Naive thymus-derived CD4-positive, alpha-beta T cell (primary cell): Measurements from ENCODE around the gene COL6A6. TPM values are rescaled to one million over a fixed set of nuclear protein-coding genes. Genes with fewer than 3 reads are reported as not detected.

Experiments used
- ATAC-seq: fragments of 150-1000 bp; cut with Tn5 transposase; 2 replicates; pipeline ENCODE4 v1.10.0; 2021; ENCODE audit warnings: mild to moderate bottlenecking, moderate library complexity
- CTCF ChIA-PET: fragments of 350-600 bp; sonication (Branson Sonifier 250); formaldehyde crosslinking; loops from one replicate; lab custom pipeline; 2021; ENCODE audit warnings: antibody characterized with exemption; lab: Charles Lee
- POLR2A ChIA-PET: fragments of 350-600 bp; sonication (Branson Sonifier 250); formaldehyde crosslinking; loops from one replicate; lab custom pipeline; 2021; ENCODE audit warnings: antibody characterized with exemption, inconsistent platforms; lab: Charles Lee
- DNase-seq, 9 donors: peaks; one replicate each; pipeline versions ENCODE4 v3.0.0 to v3.0.0-alpha.2; 2020 to 2022; ENCODE audit warnings: mixed read lengths in 1 of 9
- H3K27ac ChIP-seq: one replicate; pipeline ENCODE4 v1.7.0; 2013; ENCODE audit warnings: mild to moderate bottlenecking, low read depth, low read length, moderate library complexity
- H3K27me3 ChIP-seq, 2 donors: one replicate each; pipeline ENCODE4 v1.7.0; 2013; ENCODE audit warnings: low read length in 2 of 2, mild to moderate bottlenecking in 2 of 2, moderate library complexity in 2 of 2; ENCODE audit not compliant: control insufficient read depth in 2 of 2, insufficient read depth in 2 of 2
- H3K36me3 ChIP-seq, 3 experiments: 1 replicate in 2 of 3; 2 replicates in 1 of 3; pipeline ENCODE4 v1.7.0; 2013; ENCODE audit warnings: low read length in 3 of 3, mild to moderate bottlenecking in 3 of 3, moderate library complexity in 1 of 3; ENCODE audit not compliant: insufficient read depth in 3 of 3, control insufficient read depth in 2 of 3
- H3K4me1 ChIP-seq, 2 donors: one replicate each; pipeline ENCODE4 v1.7.0; 2013; ENCODE audit warnings: low read length in 2 of 2, mild to moderate bottlenecking in 2 of 2, moderate library complexity in 1 of 2; ENCODE audit not compliant: control insufficient read depth in 2 of 2, insufficient read depth in 2 of 2
- H3K4me3 ChIP-seq: 2 replicates; pipeline ENCODE4 v1.7.0; 2013; ENCODE audit warnings: mild to moderate bottlenecking, low read length
- H3K9me3 ChIP-seq, 3 experiments: 1 replicate in 2 of 3; 2 replicates in 1 of 3; pipeline ENCODE4 v1.7.0; 2013; ENCODE audit warnings: low read length in 3 of 3; ENCODE audit not compliant: control insufficient read depth in 2 of 3
- H3K27ac Mint-ChIP-seq, 9 donors: one replicate each; pipeline ENCODE4 v1.8.0; 2020 to 2022; ENCODE audit warnings: mixed read lengths in 9 of 9, mild to moderate bottlenecking in 8 of 9, moderate library complexity in 5 of 9, inconsistent platforms in 2 of 9
- H3K27me3 Mint-ChIP-seq, 5 donors: one replicate each; pipeline ENCODE4 v1.8.0; 2021 to 2022; ENCODE audit warnings: mixed read lengths in 5 of 5, mild to moderate bottlenecking in 1 of 5
- H3K36me3 Mint-ChIP-seq, 5 donors: one replicate each; pipeline ENCODE4 v1.8.0; 2020 to 2022; ENCODE audit warnings: mixed read lengths in 5 of 5, mild to moderate bottlenecking in 3 of 5, inconsistent platforms in 1 of 5
- H3K4me1 Mint-ChIP-seq, 7 donors: one replicate each; pipeline ENCODE4 v1.8.0; 2020 to 2022; ENCODE audit warnings: mixed read lengths in 7 of 7, mild to moderate bottlenecking in 3 of 7, inconsistent platforms in 1 of 7
- H3K4me3 Mint-ChIP-seq, 10 donors: one replicate each; pipeline ENCODE4 v1.8.0; 2020 to 2022; ENCODE audit warnings: mild to moderate bottlenecking in 10 of 10, mixed read lengths in 10 of 10, moderate library complexity in 6 of 10, inconsistent platforms in 2 of 10
- H3K9me3 Mint-ChIP-seq, 11 donors: one replicate each; pipeline ENCODE4 v1.8.0; 2020 to 2022; ENCODE audit warnings: mixed read lengths in 11 of 11, mild to moderate bottlenecking in 4 of 11, inconsistent platforms in 1 of 11, moderate library complexity in 1 of 11
- intact Hi-C, 2 donors: fragments of 100-400 bp; cut with micrococcal nuclease; formaldehyde crosslinking; loops; one replicate each; pipeline ENCODE4 v1.15.1; 2023
- polyA plus RNA-seq, 2 donors: library from polyadenylated mRNA; unstranded; fragments of 300-500 nt; fragmentation: Illumina TruSeq; gene quantifications; one replicate each; pipeline ENCODE4 v1.2.3, GENCODE V29; 2021
- total RNA-seq, 6 experiments: library from RNA in 5 of 6; stranded (reverse) in 5 of 6; gene quantifications; 1 replicate in 5 of 6; 2 replicates in 1 of 6; pipeline ENCODE4 v1.2.3 and lab custom pipeline; 2021 to 2026

The COL6A6 gene
- total and polyA plus RNA-seq, 7 experiments from 2014 or later: 0.05 TPM; not detected in 6

DNA sequence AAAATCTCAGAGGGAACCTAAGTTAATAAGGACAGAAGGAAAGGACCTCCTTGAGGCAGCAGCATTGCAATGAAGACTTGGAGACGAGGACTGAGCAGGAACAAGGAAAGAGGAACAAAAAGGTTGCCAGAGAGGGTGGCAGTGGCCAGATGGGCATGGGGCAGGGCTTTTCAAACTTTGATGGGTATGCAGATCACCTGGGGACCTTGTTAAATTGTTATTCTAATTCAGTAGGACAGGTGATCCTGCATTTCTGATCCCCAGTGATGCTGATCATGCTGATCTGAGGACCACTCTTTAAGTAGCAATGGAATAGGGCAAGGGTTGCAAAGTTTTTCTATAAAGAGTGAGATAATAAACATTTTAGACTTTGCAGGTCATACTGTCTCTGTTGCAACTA, 11.1 kb downstream of the COL6A6 start:
- H3K27me3 ChIP-seq: no peaks in the 10 kb centered on the region
- ChIA-PET CTCF (no interaction called here), POLR2A (no interaction called here)
- Mint-ChIP-seq H3K9me3 (peaks cover 0 to 2% (median 0%) of the 10 kb centered on the region in 11 donors), H3K36me3 (peaks cover 0 to under 1% (median 0%) of the 10 kb centered on the region in 5 donors), H3K27me3 (peaks cover 2 to 13% (median 11%) of the 10 kb centered on the region in 5 donors), H3K4me1 (peaks cover 7 to 26% (median 19%) of the 10 kb centered on the region in 7 donors), H3K27ac (peak overlapping the region in 2 of 9 donors; percentile 3 to 28), H3K4me3 (peak overlapping the region in 1 of 10 donors; percentile 10)
- ATAC-seq (no peak), DNase-seq (no peak)
- no peaks in the 10 kb centered on the region for H3K36me3 ChIP-seq
- H3K27ac ChIP-seq: no peak overlapping the region
- H3K9me3 ChIP-seq: no peaks in the 10 kb centered on the region
- peaks cover 0 to 9% of the 10 kb centered on the region in 2 donors for H3K4me1 ChIP-seq
- H3K4me3 ChIP-seq: no peak overlapping the region
- intact Hi-C loops: no loop called here

- Mint-ChIP-seq H3K36me3 (no peaks in the 10 kb centered on the region), H3K9me3 (peaks cover 0 to 2% (median 0%) of the 10 kb centered on the region in 11 donors), H3K4me1 (peaks cover 7 to 26% (median 19%) of the 10 kb centered on the region in 7 donors), H3K27me3 (peaks cover 0 to 14% (median 6%) of the 10 kb centered on the region in 5 donors), H3K27ac (peak overlapping the region in 8 of 9 donors; percentile 9 to 86 (median 76)), H3K4me3 (peak overlapping the region in 2 of 10 donors; percentile 30 to 37)
- no peak for ATAC-seq
- H3K9me3 ChIP-seq: no peaks in the 10 kb centered on the region
- no peaks in the 10 kb centered on the region for H3K27me3 ChIP-seq
- CTCF ChIA-PET: no interaction called here
- peak overlapping the region; percentile 10 for H3K27ac ChIP-seq
- H3K4me1 ChIP-seq: peaks cover 0 to 9% of the 10 kb centered on the region in 2 donors
- no peak for DNase-seq
- H3K36me3 ChIP-seq: no peaks in the 10 kb centered on the region
- intact Hi-C loops: no loop called here
- POLR2A ChIA-PET: no interaction called here
- H3K4me3 ChIP-seq: no peak overlapping the region
These were observed 12.7 kb downstream of the COL6A6 start for GRCh38 chr3:130529486-130530215.

DNA sequence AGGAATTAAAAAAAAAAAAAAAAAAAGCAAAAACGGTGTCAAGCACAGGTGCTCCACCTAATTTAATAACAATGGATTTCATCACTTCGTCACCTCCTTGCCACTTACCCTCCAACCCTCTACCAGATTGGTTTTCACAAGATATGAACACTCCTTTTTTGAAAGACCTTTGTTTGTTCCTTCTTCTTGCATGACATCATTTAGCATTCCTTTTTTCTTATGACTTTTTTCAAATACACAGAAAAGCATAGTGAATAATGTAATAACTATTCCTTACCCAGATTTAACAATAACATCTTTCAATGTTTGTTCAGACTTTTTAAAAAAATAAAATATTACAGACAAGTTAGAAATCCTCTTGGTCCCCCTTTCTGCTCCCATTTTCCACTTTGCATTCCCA, 16.3 kb downstream of the COL6A6 start:
- Mint-ChIP-seq H3K4me3 (no peak overlapping the region), H3K36me3 (no peaks in the 10 kb centered on the region), H3K9me3 (peaks cover 0 to 2% (median 0%) of the 10 kb centered on the region in 11 donors), H3K27ac (no peak overlapping the region), H3K4me1 (peaks cover 7 to 20% (median 15%) of the 10 kb centered on the region in 7 donors), H3K27me3 (peaks cover 6 to 11% (median 9%) of the 10 kb centered on the region in 5 donors)
- Histone ChIP-seq H3K4me3 (no peak overlapping the region), H3K27ac (no peak overlapping the region), H3K9me3 (no peaks in the 10 kb centered on the region), H3K4me1 (peaks cover 0 to 9% of the 10 kb centered on the region in 2 donors), H3K36me3 (no peaks in the 10 kb centered on the region), H3K27me3 (no peaks in the 10 kb centered on the region)
- no peak for DNase-seq
- intact Hi-C loops: no loop called here
- ChIA-PET POLR2A (no interaction called here), CTCF (interaction anchor here (0.6 kb wide), 1 partner anchor 107 kb away, joined by 4 read pairs; no protein-coding TSS in a partner anchor)
- no peak for ATAC-seq

DNA sequence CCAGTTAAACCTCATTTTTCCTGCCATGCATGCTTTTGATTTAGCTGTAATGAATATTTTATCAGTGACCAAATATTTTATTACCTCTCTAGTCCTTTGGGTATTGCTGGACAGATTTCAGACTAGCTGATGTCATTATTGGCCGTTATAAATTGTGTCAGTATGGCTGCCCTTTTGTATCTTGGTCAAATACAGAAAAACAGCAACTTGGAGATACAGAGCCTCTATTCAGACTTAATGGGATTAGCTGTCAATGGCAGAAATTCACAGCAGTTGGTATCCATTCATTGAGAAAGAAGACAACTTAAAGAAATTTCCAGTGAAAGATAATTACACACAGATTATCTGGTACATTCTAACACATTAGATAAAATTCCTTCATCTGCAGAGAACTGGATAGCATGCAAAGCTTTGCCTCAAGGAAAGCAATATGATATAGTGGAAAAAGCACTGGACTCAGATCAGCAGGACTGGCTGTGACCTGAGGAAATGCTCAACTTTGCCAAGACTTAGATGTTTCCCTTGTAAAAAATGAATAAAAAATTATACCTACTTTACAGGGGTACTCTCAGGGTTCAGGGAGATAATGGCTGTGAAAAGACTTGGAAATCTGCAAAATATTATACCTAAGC, 20.8 kb downstream of the COL6A6 start:
- Histone ChIP-seq H3K4me1 (no peaks in the 10 kb centered on the region), H3K9me3 (no peaks in the 10 kb centered on the region), H3K4me3 (no peak overlapping the region), H3K27me3 (no peaks in the 10 kb centered on the region), H3K27ac (no peak overlapping the region), H3K36me3 (no peaks in the 10 kb centered on the region)
- H3K27ac Mint-ChIP-seq: no peak overlapping the region
- CTCF ChIA-PET: no interaction called here
- intact Hi-C loops: loop anchor here in 1 of 2 donors (5.0 kb wide), 1 partner anchor 395 kb away; no protein-coding TSS in a partner anchor
- peaks cover 0 to 2% (median 0%) of the 10 kb centered on the region in 11 donors for H3K9me3 Mint-ChIP-seq
- DNase-seq (no peak), ATAC-seq (no peak)
- H3K4me1 Mint-ChIP-seq: no peaks in the 10 kb centered on the region
- no peaks in the 10 kb centered on the region for H3K36me3 Mint-ChIP-seq
- no peak overlapping the region for H3K4me3 Mint-ChIP-seq
- POLR2A ChIA-PET: no interaction called here
- peaks cover 6 to 13% (median 9%) of the 10 kb centered on the region in 5 donors for H3K27me3 Mint-ChIP-seq

- peaks cover 6 to 14% (median 9%) of the 10 kb centered on the region in 5 donors for H3K27me3 Mint-ChIP-seq
These were observed 22.0 kb downstream of the COL6A6 start for GRCh38 chr3:130539005-130539404.

GRCh38 chr3:130543322-130543721, 26.3 kb downstream of the COL6A6 start:
- no peaks in the 10 kb centered on the region for H3K36me3 ChIP-seq
- H3K27ac Mint-ChIP-seq: no peak overlapping the region
- CTCF ChIA-PET: no interaction called here

More at GRCh38 chr3:130539005-130539404, 22.0 kb downstream of the COL6A6 start:
- no peaks in the 10 kb centered on the region for H3K4me1 Mint-ChIP-seq
- ChIA-PET POLR2A (no interaction called here), CTCF (interaction anchor here (0.7 kb wide), 1 partner anchor 63 kb away, joined by 5 read pairs; no protein-coding TSS in a partner anchor)
- Histone ChIP-seq H3K9me3 (no peaks in the 10 kb centered on the region), H3K27ac (no peak overlapping the region), H3K36me3 (no peaks in the 10 kb centered on the region), H3K4me3 (no peak overlapping the region), H3K27me3 (no peaks in the 10 kb centered on the region), H3K4me1 (no peaks in the 10 kb centered on the region)
- H3K36me3 Mint-ChIP-seq: no peaks in the 10 kb centered on the region
- peak in 4 of 9 donors; percentile 7 to 26 (median 18) for DNase-seq
- H3K9me3 Mint-ChIP-seq: peaks cover 0 to 2% (median 0%) of the 10 kb centered on the region in 11 donors
- ATAC-seq: no peak
- no peak overlapping the region for H3K4me3 Mint-ChIP-seq
- H3K27ac Mint-ChIP-seq: no peak overlapping the region
- intact Hi-C loops: loop anchor here (1.0 to 5.0 kb wide), 2 partner anchors 263 to 397 kb away; no protein-coding TSS in a partner anchor

More at GRCh38 chr3:130543322-130543721, 26.3 kb downstream of the COL6A6 start:
- ATAC-seq (no peak), DNase-seq (no peak)
- peaks cover 0 to 21% (median 8%) of the 10 kb centered on the region in 5 donors for H3K27me3 Mint-ChIP-seq
- H3K9me3 Mint-ChIP-seq: peaks cover 0 to 3% (median 0%) of the 10 kb centered on the region in 11 donors
- H3K4me3 ChIP-seq: no peak overlapping the region
- no peaks in the 10 kb centered on the region for H3K36me3 Mint-ChIP-seq
- no peak overlapping the region for H3K4me3 Mint-ChIP-seq
- H3K4me1 Mint-ChIP-seq: no peaks in the 10 kb centered on the region
- H3K4me1 ChIP-seq: no peaks in the 10 kb centered on the region
- H3K27ac ChIP-seq: no peak overlapping the region
- H3K9me3 ChIP-seq: no peaks in the 10 kb centered on the region
- POLR2A ChIA-PET: no interaction called here
- intact Hi-C loops: no loop called here
- H3K27me3 ChIP-seq: no peaks in the 10 kb centered on the region
